Prostate gland (tissue), 2 donors: Measurements from ENCODE around the gene SV2B.

Source experiments
- POLR2AphosphoS5 ChIP-seq: sonication (generic); formaldehyde crosslinking; IDR thresholded peaks from one replicate; pipeline ENCODE4 v1.6.1; 2017; ENCODE audit warnings: antibody characterized with exemption
- TF ChIP-seq, protein P1 (sequence below), 4 experiments: fragments of 200-600 bp in 2 of 4; fragments of 450-650 bp in 2 of 4; sonication (generic) in 2 of 4; IDR thresholded peaks; 1 replicate in 3 of 4; 2 replicates in 1 of 4; pipeline ENCODE4 v1.5.1; 2016 to 2019; ENCODE audit warnings: antibody characterized with exemption in 4 of 4, mild to moderate bottlenecking in 2 of 4, moderate library complexity in 2 of 4

DNA sequence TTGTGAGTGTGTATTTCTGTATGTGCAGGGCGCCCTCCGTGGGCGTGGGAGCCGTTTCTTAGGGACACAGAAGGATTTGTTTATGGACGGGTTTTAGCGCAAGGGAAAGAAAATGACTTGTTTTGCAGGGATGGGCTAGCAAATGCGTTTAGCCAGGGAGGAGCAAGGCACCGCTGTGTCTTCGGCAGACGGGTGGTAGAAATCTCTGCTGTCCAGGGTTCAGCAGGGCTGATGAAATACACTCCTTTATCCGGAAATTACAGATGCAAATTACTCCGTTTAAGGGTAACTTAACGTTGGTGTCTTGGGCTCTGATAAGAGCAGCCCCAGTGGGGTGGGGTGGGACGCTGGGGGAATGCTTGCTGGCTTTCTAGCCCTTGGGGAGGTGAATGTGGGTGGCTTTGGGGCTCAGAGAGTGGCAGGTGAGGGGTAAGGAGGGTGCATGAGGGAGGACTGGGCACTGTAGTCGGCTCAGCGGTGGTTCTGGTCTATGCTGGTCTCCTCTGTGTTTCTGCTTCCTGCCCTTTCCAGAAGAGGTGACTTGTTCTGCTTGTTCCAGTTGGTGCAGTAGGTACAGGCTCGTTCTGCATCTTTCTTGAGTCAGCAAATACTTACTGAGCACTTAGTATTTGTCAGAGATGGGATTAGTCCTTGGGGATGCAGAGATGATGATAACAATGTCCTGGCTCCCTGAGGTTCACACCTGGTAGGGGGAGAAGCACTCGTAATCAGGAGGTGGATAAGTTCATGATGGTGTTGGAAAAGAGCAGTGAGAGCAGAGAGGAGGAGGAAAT lies 954 bp downstream of the SV2B start:
- TF ChIP-seq, protein P1, sequence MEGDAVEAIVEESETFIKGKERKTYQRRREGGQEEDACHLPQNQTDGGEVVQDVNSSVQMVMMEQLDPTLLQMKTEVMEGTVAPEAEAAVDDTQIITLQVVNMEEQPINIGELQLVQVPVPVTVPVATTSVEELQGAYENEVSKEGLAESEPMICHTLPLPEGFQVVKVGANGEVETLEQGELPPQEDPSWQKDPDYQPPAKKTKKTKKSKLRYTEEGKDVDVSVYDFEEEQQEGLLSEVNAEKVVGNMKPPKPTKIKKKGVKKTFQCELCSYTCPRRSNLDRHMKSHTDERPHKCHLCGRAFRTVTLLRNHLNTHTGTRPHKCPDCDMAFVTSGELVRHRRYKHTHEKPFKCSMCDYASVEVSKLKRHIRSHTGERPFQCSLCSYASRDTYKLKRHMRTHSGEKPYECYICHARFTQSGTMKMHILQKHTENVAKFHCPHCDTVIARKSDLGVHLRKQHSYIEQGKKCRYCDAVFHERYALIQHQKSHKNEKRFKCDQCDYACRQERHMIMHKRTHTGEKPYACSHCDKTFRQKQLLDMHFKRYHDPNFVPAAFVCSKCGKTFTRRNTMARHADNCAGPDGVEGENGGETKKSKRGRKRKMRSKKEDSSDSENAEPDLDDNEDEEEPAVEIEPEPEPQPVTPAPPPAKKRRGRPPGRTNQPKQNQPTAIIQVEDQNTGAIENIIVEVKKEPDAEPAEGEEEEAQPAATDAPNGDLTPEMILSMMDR (IDR thresholded peaks at IDR 0.05), result no peak
- TF ChIP-seq POLR2AphosphoS5, result no peak
